Sigmoid colon (tissue), 4 donors: ENCODE results near the gene ADCY4.

Source experiments
- CTCF ChIP-seq, 4 experiments: fragments of 450-650 bp in 3 of 4; fragments of 200-600 bp in 1 of 4; IDR thresholded peaks; one replicate each; pipeline ENCODE4 v1.5.1; 2016 to 2019; ENCODE audit warnings: antibody characterized with exemption in 4 of 4, mild to moderate bottlenecking in 3 of 4, moderate library complexity in 2 of 4
- EP300 ChIP-seq, 4 donors: sonication (generic); formaldehyde crosslinking; IDR thresholded peaks; one replicate each; pipeline ENCODE4 v1.6.1; 2017; ENCODE audit warnings: antibody characterized with exemption in 4 of 4
- POLR2A ChIP-seq, 2 donors: fragments of 450-650 bp; IDR thresholded peaks; one replicate each; pipeline ENCODE4 v1.6.1; 2016; ENCODE audit warnings: antibody characterized with exemption in 2 of 2, mild to moderate bottlenecking in 2 of 2, moderate library complexity in 2 of 2
- POLR2AphosphoS5 ChIP-seq, 4 donors: sonication (generic); formaldehyde crosslinking; IDR thresholded peaks; one replicate each; pipeline ENCODE4 v1.6.1; 2017; ENCODE audit warnings: antibody characterized with exemption in 4 of 4

- TF ChIP-seq CTCF (IDR thresholded peaks at IDR 0.05) (no peak), EP300 (IDR thresholded peaks at IDR 0.05) (no peak), POLR2A (IDR thresholded peaks at IDR 0.05) (no peak), POLR2AphosphoS5 (IDR thresholded peaks at IDR 0.05) (no peak)
Observed at GRCh38 chr14:24360281-24360680, 25.4 kb upstream of the ADCY4 start.
